GM21717 (cell line): ENCODE results near the gene TNKS2.
A peak's percentile ranks its signal among the peaks of the same experiment; 100 is the strongest.
"Not testable (repeated sequence)": the region's sequence is repeated elsewhere in the genome, so short reads cannot be mapped to it uniquely, and the experiment has no call there.

Source experiments
- ATAC-seq: cut with Tn5 transposase; IDR thresholded peaks from one replicate; pipeline ENCODE4 v1.9.1; 2021; ENCODE audit warnings: mild to moderate bottlenecking, moderate library complexity; ENCODE audit not compliant: unreplicated experiment

The TNKS2 gene

GRCh38 chr10:91796331-91797047 is 1.7 kb upstream of the TNKS2 start:
- peak; percentile 39 for ATAC-seq

- ATAC-seq = no peak
Observed at GRCh38 chr10:91797048-91797690, 1.1 kb upstream of the TNKS2 start.

GRCh38 chr10:91798649-91799611 is 704 bp downstream of the TNKS2 start:
- ATAC-seq = peak; percentile 40

GRCh38 chr10:91799612-91799975 is 1.4 kb downstream of the TNKS2 start:
- ATAC-seq = no peak

- ATAC-seq = no peak
Observed at GRCh38 chr10:91800182-91800581, 2.0 kb downstream of the TNKS2 start.

- no peak for ATAC-seq
Observed at GRCh38 chr10:91800756-91801155, 2.5 kb downstream of the TNKS2 start.

- ATAC-seq = no peak
Observed at GRCh38 chr10:91803386-91804125, 5.3 kb downstream of the TNKS2 start.

GRCh38 chr10:91804126-91804510 is 5.9 kb downstream of the TNKS2 start:
- ATAC-seq = no peak

GRCh38 chr10:91805110-91805838 is 7.0 kb downstream of the TNKS2 start:
- ATAC-seq = no peak

- not testable (repeated sequence) for ATAC-seq
Observed at GRCh38 chr10:91807264-91807663, 9.0 kb downstream of the TNKS2 start.

GRCh38 chr10:91813251-91813650 is 15.0 kb downstream of the TNKS2 start:
- ATAC-seq = no peak

- no peak for ATAC-seq
Observed at GRCh38 chr10:91816981-91817380, 18.8 kb downstream of the TNKS2 start.

GRCh38 chr10:91820144-91820543 is 21.9 kb downstream of the TNKS2 start:
- ATAC-seq = no peak

GRCh38 chr10:91824076-91824475 is 25.9 kb downstream of the TNKS2 start:
- no peak for ATAC-seq

- no peak for ATAC-seq
Observed at GRCh38 chr10:91829268-91829667, 31.0 kb downstream of the TNKS2 start.

- ATAC-seq = no peak
Observed at GRCh38 chr10:91838199-91838598, 40.0 kb downstream of the TNKS2 start.

GRCh38 chr10:91843083-91843482 is 44.9 kb downstream of the TNKS2 start:
- ATAC-seq = no peak

GRCh38 chr10:91856637-91857036 is 58.4 kb downstream of the TNKS2 start:
- ATAC-seq = no peak

GRCh38 chr10:91860885-91861284 is 62.7 kb downstream of the TNKS2 start:
- ATAC-seq = no peak

GRCh38 chr10:91864099-91864498 is 65.9 kb downstream of the TNKS2 start:
- no peak for ATAC-seq
